ENCODE measurements around the gene CTLA4. TPM values are rescaled to one million over a fixed set of nuclear protein-coding genes. Genes with fewer than 3 reads are reported as not detected.

The CTLA4 gene
- polyA plus RNA-seq (2013) = not detected

DNA sequence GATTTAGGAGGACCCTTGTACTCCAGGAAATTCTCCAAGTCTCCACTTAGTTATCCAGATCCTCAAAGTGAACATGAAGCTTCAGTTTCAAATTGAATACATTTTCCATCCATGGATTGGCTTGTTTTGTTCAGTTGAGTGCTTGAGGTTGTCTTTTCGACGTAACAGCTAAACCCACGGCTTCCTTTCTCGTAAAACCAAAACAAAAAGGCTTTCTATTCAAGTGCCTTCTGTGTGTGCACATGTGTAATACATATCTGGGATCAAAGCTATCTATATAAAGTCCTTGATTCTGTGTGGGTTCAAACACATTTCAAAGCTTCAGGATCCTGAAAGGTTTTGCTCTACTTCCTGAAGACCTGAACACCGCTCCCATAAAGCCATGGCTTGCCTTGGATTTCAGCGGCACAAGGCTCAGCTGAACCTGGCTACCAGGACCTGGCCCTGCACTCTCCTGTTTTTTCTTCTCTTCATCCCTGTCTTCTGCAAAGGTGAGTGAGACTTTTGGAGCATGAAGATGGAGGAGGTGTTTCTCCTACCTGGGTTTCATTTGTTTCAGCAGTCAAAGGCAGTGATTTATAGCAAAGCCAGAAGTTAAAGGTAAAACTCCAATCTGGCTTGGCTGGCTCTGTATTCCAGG lies at the start of gene CTLA4:
CTLA4 (plus strand) TSS at position 211 of the 640 bp plus-strand sequence; CDS start at position 383, 172 bp downstream.
- Histone ChIP-seq H3K4me3 (ENCODE audit: control insufficient read depth in 1 of 7, extremely low read depth in 1 of 7, insufficient read depth in 4 of 7, low read depth in 2 of 7, low read length in 6 of 7) (no peak within 1 kb of the TSS), H3K36me3 (ENCODE audit: control insufficient read depth in 4 of 4, insufficient read depth in 4 of 4, low read length in 3 of 4) (no peaks in the 10 kb centered on the region), H3K4me1 (ENCODE audit: control extremely low read depth in 1 of 4, control insufficient read depth in 4 of 4, insufficient read depth in 4 of 4, low read length in 3 of 4) (no peaks in the 10 kb centered on the region), H3K27me3 (replicated peaks in 2 of 5; ENCODE audit: control insufficient read depth in 4 of 5, insufficient read depth in 5 of 5, low read length in 4 of 5) (peaks cover 0 to 2% (median 0%) of the 10 kb centered on the region in 5 experiments), H3K9me3 (ENCODE audit: control extremely low read depth in 1 of 5, control insufficient read depth in 4 of 5, insufficient read depth in 2 of 5, low read depth in 1 of 5, low read length in 4 of 5) (peaks cover 0 to 3% (median 0%) of the 10 kb centered on the region in 5 experiments), H3K27ac (ENCODE audit: insufficient read depth in 1 of 2, low read depth in 1 of 2, low read length in 2 of 2, poor library complexity in 1 of 2, severe bottlenecking in 2 of 2) (no peak within 1 kb of the TSS)
- no peak for DNase-seq
- ChIA-PET CTCF (no interaction called here), POLR2A (no interaction called here)
- 44% methylated on average over 3 of the region's 6 CpGs for WGBS (ENCODE audit: insufficient coverage)

GRCh38 chr2:203818656-203819055 lies 48.9 kb upstream of the CTLA4 start:
- Histone ChIP-seq H3K36me3 (ENCODE audit: control insufficient read depth in 4 of 4, insufficient read depth in 4 of 4, low read length in 3 of 4) (no peaks in the 10 kb centered on the region), H3K4me3 (ENCODE audit: control insufficient read depth in 1 of 7, extremely low read depth in 1 of 7, insufficient read depth in 4 of 7, low read depth in 2 of 7, low read length in 6 of 7) (no peak overlapping the region), H3K9me3 (ENCODE audit: control extremely low read depth in 1 of 5, control insufficient read depth in 4 of 5, insufficient read depth in 2 of 5, low read depth in 1 of 5, low read length in 4 of 5) (no peaks in the 10 kb centered on the region), H3K4me1 (ENCODE audit: control extremely low read depth in 1 of 4, control insufficient read depth in 4 of 4, insufficient read depth in 4 of 4, low read length in 3 of 4) (peaks cover 0 to 3% (median 0%) of the 10 kb centered on the region in 4 experiments), H3K27me3 (replicated peaks in 2 of 5; ENCODE audit: control insufficient read depth in 4 of 5, insufficient read depth in 5 of 5, low read length in 4 of 5) (peaks cover 0 to 6% (median 0%) of the 10 kb centered on the region in 5 experiments), H3K27ac (ENCODE audit: insufficient read depth in 1 of 2, low read depth in 1 of 2, low read length in 2 of 2, poor library complexity in 1 of 2, severe bottlenecking in 2 of 2) (no peak overlapping the region)
- DNase-seq = no peak
- ChIA-PET POLR2A (no interaction called here), CTCF (interaction anchor here (9.5 kb wide), 1 partner anchor 333 kb away, joined by 110 read pairs; no protein-coding TSS in a partner anchor)
- WGBS (ENCODE audit: insufficient coverage) = 100% methylated on average over 2 of the region's 2 CpGs

DNA sequence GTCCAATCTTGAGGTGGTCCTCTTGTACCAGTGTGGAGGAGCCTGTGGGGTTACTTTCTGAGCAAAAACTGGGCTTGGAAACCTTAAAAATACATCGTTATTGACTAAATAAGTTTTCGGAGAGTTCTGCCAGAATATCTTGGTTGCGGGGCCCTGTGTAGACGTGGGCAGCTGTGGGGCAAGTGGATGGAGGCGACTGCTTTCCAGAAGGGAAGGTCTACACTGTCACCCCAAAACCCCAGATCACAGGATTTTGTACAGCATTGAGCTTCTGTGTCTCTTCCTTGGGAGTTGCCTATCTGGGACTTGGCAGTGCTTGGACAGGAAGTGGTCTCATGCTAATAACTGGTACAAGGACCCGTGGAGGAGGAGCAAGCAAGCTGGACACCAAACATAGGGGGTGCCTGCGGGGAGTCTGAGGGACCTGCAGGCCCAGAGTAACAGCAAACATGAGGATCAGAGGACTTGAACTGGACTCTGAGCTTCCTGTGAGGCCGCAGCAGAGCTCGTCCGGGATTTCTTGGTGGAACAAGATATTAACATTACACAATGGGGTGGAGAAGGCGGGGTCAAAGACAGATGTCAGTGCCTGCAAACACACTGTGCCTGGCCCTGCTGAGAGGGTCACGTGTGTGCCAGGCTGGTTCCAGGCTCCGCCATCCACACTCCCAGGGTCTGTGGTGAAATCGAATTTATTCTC lies 48.0 kb upstream of the CTLA4 start:
- peaks cover 0 to 6% (median 0%) of the 10 kb centered on the region in 5 experiments for H3K27me3 ChIP-seq (replicated peaks in 2 of 5; ENCODE audit: control insufficient read depth in 4 of 5, insufficient read depth in 5 of 5, low read length in 4 of 5)

GRCh38 chr2:203820969-203821368 lies 46.6 kb upstream of the CTLA4 start:
- peaks cover 0 to 4% (median 0%) of the 10 kb centered on the region in 5 experiments for H3K27me3 ChIP-seq (replicated peaks in 2 of 5; ENCODE audit: control insufficient read depth in 4 of 5, insufficient read depth in 5 of 5, low read length in 4 of 5)
- DNase-seq = no peak
- no peaks in the 10 kb centered on the region for H3K36me3 ChIP-seq (ENCODE audit: control insufficient read depth in 4 of 4, insufficient read depth in 4 of 4, low read length in 3 of 4)
- H3K27ac ChIP-seq (ENCODE audit: insufficient read depth in 1 of 2, low read depth in 1 of 2, low read length in 2 of 2, poor library complexity in 1 of 2, severe bottlenecking in 2 of 2) = no peak overlapping the region
- CTCF ChIA-PET = interaction anchor here (0.6 kb wide), 1 partner anchor 346 kb away, joined by 3 read pairs; no protein-coding TSS in a partner anchor
- H3K4me3 ChIP-seq (ENCODE audit: control insufficient read depth in 1 of 7, extremely low read depth in 1 of 7, insufficient read depth in 4 of 7, low read depth in 2 of 7, low read length in 6 of 7) = no peak overlapping the region
- H3K4me1 ChIP-seq (ENCODE audit: control extremely low read depth in 1 of 4, control insufficient read depth in 4 of 4, insufficient read depth in 4 of 4, low read length in 3 of 4) = no peaks in the 10 kb centered on the region
- 100% methylated on average over 1 of the region's 2 CpGs for WGBS (ENCODE audit: insufficient coverage)
- POLR2A ChIA-PET = no interaction called here
- no peaks in the 10 kb centered on the region for H3K9me3 ChIP-seq (ENCODE audit: control extremely low read depth in 1 of 5, control insufficient read depth in 4 of 5, insufficient read depth in 2 of 5, low read depth in 1 of 5, low read length in 4 of 5)

More for the DNA sequence above, 48.0 kb upstream of the CTLA4 start:
- POLR2A ChIA-PET = no interaction called here
- no peak overlapping the region for H3K4me3 ChIP-seq (ENCODE audit: control insufficient read depth in 1 of 7, extremely low read depth in 1 of 7, insufficient read depth in 4 of 7, low read depth in 2 of 7, low read length in 6 of 7)
- 89% methylated on average over 11 of the region's 14 CpGs for WGBS (ENCODE audit: insufficient coverage)
- no peaks in the 10 kb centered on the region for H3K9me3 ChIP-seq (ENCODE audit: control extremely low read depth in 1 of 5, control insufficient read depth in 4 of 5, insufficient read depth in 2 of 5, low read depth in 1 of 5, low read length in 4 of 5)
- H3K4me1 ChIP-seq (ENCODE audit: control extremely low read depth in 1 of 4, control insufficient read depth in 4 of 4, insufficient read depth in 4 of 4, low read length in 3 of 4) = peaks cover 0 to 3% (median 0%) of the 10 kb centered on the region in 4 experiments
- DNase-seq = no peak
- H3K27ac ChIP-seq (ENCODE audit: insufficient read depth in 1 of 2, low read depth in 1 of 2, low read length in 2 of 2, poor library complexity in 1 of 2, severe bottlenecking in 2 of 2) = no peak overlapping the region
- CTCF ChIA-PET = interaction anchor here (0.6 to 9.5 kb wide), 3 partner anchors 334 to 1413 kb away, joined by 3 to 110 read pairs (median 3); no protein-coding TSS in a partner anchor
- H3K36me3 ChIP-seq (ENCODE audit: control insufficient read depth in 4 of 4, insufficient read depth in 4 of 4, low read length in 3 of 4) = no peaks in the 10 kb centered on the region

- DNase-seq = no peak
- Histone ChIP-seq H3K36me3 (ENCODE audit: control insufficient read depth in 4 of 4, insufficient read depth in 4 of 4, low read length in 3 of 4) (no peaks in the 10 kb centered on the region), H3K27ac (ENCODE audit: insufficient read depth in 1 of 2, low read depth in 1 of 2, low read length in 2 of 2, poor library complexity in 1 of 2, severe bottlenecking in 2 of 2) (no peak overlapping the region), H3K9me3 (ENCODE audit: control extremely low read depth in 1 of 5, control insufficient read depth in 4 of 5, insufficient read depth in 2 of 5, low read depth in 1 of 5, low read length in 4 of 5) (peaks cover 0 to 2% (median 0%) of the 10 kb centered on the region in 5 experiments), H3K27me3 (replicated peaks in 2 of 5; ENCODE audit: control insufficient read depth in 4 of 5, insufficient read depth in 5 of 5, low read length in 4 of 5) (no peaks in the 10 kb centered on the region), H3K4me1 (ENCODE audit: control extremely low read depth in 1 of 4, control insufficient read depth in 4 of 4, insufficient read depth in 4 of 4, low read length in 3 of 4) (no peaks in the 10 kb centered on the region), H3K4me3 (ENCODE audit: control insufficient read depth in 1 of 7, extremely low read depth in 1 of 7, insufficient read depth in 4 of 7, low read depth in 2 of 7, low read length in 6 of 7) (no peak overlapping the region)
- ChIA-PET POLR2A (no interaction called here), CTCF (no interaction called here)
- 94% methylated on average over 5 of the region's 6 CpGs for WGBS (ENCODE audit: insufficient coverage)
Measured at GRCh38 chr2:203822240-203822639, 45.3 kb upstream of the CTLA4 start.

DNA sequence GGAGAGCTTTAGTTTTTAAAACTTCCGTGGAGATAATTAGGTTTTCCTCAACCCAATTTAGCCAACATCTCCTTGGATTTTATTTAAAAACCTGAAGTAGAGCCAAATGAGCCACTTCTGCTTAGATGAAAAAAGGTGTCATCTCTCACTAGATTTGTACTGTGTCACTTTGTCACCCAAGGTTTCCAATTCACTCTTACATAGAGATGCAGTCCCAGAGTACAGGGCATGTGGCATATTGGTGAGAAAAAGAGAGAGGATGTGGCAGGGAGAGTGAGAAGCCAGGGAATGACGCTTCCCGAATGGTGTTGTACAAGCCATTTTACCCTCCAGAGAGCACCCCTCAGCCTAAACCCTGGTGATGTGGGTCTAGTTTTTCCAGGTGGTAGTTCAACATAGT lies 44.4 kb upstream of the CTLA4 start:
- 96% methylated on average over 3 of the region's 3 CpGs for WGBS (ENCODE audit: insufficient coverage)
- Histone ChIP-seq H3K9me3 (ENCODE audit: control extremely low read depth in 1 of 5, control insufficient read depth in 4 of 5, insufficient read depth in 2 of 5, low read depth in 1 of 5, low read length in 4 of 5) (peaks cover 0 to 3% (median 0%) of the 10 kb centered on the region in 5 experiments), H3K36me3 (ENCODE audit: control insufficient read depth in 4 of 4, insufficient read depth in 4 of 4, low read length in 3 of 4) (no peaks in the 10 kb centered on the region), H3K27me3 (replicated peaks in 2 of 5; ENCODE audit: control insufficient read depth in 4 of 5, insufficient read depth in 5 of 5, low read length in 4 of 5) (no peaks in the 10 kb centered on the region), H3K4me3 (ENCODE audit: control insufficient read depth in 1 of 7, extremely low read depth in 1 of 7, insufficient read depth in 4 of 7, low read depth in 2 of 7, low read length in 6 of 7) (no peak overlapping the region), H3K27ac (ENCODE audit: insufficient read depth in 1 of 2, low read depth in 1 of 2, low read length in 2 of 2, poor library complexity in 1 of 2, severe bottlenecking in 2 of 2) (no peak overlapping the region), H3K4me1 (ENCODE audit: control extremely low read depth in 1 of 4, control insufficient read depth in 4 of 4, insufficient read depth in 4 of 4, low read length in 3 of 4) (no peaks in the 10 kb centered on the region)
- CTCF ChIA-PET = no interaction called here
- POLR2A ChIA-PET = no interaction called here
- no peak for DNase-seq

GRCh38 chr2:203824057-203824456 lies 43.5 kb upstream of the CTLA4 start:
- peaks cover 0 to 3% (median 0%) of the 10 kb centered on the region in 5 experiments for H3K9me3 ChIP-seq (ENCODE audit: control extremely low read depth in 1 of 5, control insufficient read depth in 4 of 5, insufficient read depth in 2 of 5, low read depth in 1 of 5, low read length in 4 of 5)
- H3K27me3 ChIP-seq (replicated peaks in 2 of 5; ENCODE audit: control insufficient read depth in 4 of 5, insufficient read depth in 5 of 5, low read length in 4 of 5) = no peaks in the 10 kb centered on the region
- DNase-seq = no peak
- POLR2A ChIA-PET = no interaction called here
- H3K36me3 ChIP-seq (ENCODE audit: control insufficient read depth in 4 of 4, insufficient read depth in 4 of 4, low read length in 3 of 4) = no peaks in the 10 kb centered on the region
- H3K27ac ChIP-seq (ENCODE audit: insufficient read depth in 1 of 2, low read depth in 1 of 2, low read length in 2 of 2, poor library complexity in 1 of 2, severe bottlenecking in 2 of 2) = no peak overlapping the region
- CTCF ChIA-PET = interaction anchor here (1.5 to 1.6 kb wide), 2 partner anchors 9 to 340 kb away, joined by 5 read pairs; no protein-coding TSS in a partner anchor
- no peak overlapping the region for H3K4me3 ChIP-seq (ENCODE audit: control insufficient read depth in 1 of 7, extremely low read depth in 1 of 7, insufficient read depth in 4 of 7, low read depth in 2 of 7, low read length in 6 of 7)
- no peaks in the 10 kb centered on the region for H3K4me1 ChIP-seq (ENCODE audit: control extremely low read depth in 1 of 4, control insufficient read depth in 4 of 4, insufficient read depth in 4 of 4, low read length in 3 of 4)
- WGBS (ENCODE audit: insufficient coverage) = 95% methylated on average over 4 of the region's 4 CpGs
